DMS79 (cell line): ENCODE data around the gene B4GALNT2.
A peak's percentile ranks its signal among the peaks of the same experiment; 100 is the strongest.
"Not testable (repeated sequence)": the region's sequence is repeated elsewhere in the genome, so short reads cannot be mapped to it uniquely, and the experiment has no call there.

ENCODE experiments used
- DNase-seq: peaks from one replicate; lab custom pipeline; 2025; lab: John Stamatoyannopoulos, UW

B4GALNT2 gene

DNA sequence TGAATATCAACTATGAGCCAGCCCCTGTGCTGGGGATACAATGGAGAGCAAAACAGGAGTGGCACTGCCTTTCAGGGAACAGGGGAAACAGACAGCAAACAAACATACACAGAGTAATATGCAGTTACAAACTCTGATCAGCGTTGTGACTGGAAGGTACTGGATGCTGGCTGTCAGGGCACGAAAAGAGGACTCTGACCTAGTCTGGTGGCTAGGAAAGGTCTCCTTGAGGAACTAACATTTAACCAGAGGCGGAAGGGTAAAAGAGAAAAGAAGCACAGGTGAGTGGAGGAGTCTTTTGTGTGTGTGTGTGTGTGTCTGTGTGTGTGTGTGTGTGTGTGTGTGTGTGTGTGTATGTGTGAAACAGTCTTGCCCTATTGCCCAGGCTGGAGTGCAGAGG lies 12.4 kb upstream of the B4GALNT2 start:
- no peak for DNase-seq

DNA sequence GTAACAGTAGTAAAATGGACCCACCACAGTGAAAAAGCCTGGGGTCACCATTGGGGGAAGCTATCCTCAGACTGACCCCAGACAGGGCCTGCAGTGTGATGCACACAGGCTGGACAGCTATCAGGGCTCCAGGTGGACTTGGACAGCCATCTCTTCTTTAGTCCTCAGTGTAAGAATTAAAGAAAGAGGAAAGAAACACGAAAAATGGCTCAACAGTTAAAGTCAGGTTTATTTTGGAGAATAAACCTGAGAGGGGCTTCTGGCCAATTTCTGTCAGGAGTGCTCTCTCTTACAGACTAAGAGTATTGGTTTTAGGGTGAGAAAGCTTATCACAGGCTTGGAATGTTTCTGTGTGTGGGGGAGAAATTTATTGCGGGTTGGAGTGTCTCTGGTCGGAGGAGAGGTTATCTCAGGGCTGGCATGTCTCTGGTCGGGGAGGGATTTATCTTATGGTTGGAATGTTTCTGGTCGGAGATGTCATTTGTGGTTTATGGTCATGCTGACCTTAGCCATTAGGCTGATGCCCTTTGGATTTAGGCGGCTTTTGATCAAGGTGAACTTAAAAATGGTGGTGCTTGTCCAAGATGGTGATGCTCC lies 10.8 kb upstream of the B4GALNT2 start:
- no peak for DNase-seq

DNA sequence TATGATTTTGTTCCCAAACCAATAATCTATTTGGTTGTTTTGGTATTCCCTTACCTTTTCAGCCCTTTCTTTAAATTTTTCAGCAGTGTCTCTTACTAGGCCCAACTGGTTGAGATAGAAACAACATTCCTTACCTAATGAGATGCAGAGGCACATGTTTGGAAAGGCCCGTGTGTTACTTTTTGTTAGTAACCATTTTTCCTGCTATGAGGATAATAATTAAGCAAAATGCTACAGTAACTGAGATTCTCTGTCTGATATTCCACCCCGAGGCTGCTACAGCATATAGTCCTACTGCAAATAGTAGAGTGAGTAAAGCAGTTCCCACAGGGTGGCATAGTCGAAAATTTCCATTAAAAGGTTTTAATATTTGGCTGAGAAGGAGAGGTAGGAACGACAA lies 10.0 kb upstream of the B4GALNT2 start:
- DNase-seq: no peak

DNA sequence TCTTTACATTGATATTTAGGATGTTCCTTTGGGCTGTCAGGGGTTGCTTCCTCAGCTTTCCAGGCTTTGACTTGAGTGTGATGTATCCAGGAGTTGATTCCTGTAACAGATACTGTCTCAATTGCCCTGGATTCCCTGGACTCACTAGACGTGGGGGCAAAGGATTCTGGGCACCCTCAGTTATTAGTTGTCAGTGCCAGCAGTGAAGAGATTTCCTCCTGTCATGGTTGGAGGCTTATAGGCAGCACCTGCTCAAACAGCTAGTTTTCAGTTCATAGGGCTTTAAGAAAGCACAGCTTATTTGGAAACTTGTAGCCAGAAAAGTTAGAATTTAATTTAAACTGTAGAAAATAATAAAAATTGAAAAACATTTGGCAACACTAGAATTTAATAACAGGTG lies 9.5 kb upstream of the B4GALNT2 start:
- DNase-seq: no peak

DNA sequence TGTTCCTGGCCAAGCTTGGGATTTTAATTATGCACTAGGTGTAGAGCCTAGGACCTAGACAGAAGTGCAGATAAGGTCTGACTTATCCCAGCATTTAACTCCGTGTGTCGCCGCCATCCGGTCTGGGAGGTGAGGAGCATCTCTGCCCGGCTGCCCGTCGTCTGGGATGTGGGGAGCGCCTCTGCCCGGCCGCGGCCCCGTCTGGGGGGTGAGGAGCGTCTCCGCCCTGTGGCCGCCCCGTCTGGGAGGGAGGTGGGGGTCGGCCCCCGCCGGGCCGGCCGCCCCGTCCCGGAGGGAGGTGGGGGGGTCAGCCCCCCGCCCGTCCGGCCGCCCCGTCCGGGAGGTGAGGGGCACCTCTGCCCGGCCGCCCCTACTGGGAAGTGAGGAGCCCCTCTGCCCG lies 7.1 kb upstream of the B4GALNT2 start:
- no peak for DNase-seq

DNA sequence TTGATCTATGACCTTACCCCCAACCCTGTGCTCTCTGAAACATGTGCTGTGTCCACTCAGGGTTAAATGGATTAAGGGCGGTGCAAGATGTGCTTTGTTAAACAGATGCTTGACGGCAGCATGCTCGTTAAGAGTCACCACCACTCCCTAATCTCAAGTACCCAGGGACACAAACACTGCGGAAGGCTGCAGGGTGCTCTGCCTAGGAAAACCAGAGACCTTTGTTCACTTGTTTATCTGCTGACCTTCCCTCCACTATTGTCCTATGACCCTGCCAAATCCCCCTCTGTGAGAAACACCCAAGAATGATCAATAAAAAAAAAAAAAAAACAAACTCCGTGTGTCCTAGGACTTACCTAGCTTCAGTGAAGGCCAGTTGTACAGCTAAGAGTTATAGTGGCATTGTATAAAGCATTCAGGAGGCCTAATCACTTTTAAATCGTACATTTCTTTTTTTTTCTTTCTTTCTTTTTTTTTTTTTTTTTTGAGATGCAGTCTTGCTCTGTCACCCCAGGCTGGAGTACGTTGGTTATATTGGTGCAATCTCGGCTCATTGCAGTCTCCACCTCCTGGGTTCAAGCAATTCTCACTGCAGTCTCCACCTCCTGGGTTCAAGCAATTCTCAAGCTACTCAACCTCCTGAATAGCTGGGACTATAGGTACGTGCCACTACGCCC lies 6.2 kb upstream of the B4GALNT2 start:
- DNase-seq: not testable (repeated sequence)

DNA sequence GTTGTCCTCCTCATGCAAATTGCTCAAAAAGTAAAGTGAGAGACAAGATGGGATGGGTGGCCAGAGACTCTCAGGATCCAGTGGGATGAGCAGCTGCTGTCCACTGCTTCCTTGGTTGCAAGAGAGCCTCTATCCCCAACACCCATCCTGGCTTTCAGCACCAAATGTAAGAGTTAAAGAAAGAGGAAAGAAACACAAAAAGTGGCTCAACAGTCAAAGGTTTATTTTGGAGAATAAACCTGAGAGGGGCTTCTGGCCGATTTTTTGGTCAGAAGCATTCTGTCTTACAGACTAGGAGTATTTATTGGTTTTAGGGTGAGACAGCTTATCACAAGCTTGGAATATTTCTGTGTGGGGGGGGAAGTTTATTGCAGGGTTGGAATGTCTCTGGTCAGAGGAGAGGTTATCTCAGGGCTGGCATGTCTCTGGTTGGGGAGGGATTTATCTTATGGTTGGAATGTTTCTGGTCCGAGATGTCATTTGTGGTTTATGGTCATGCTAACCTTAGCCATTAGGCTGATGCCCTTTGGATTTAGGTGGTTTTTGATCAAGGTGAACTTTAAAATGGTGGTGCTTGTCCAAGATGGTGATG lies 3.1 kb upstream of the B4GALNT2 start:
- not testable (repeated sequence) for DNase-seq

DNA sequence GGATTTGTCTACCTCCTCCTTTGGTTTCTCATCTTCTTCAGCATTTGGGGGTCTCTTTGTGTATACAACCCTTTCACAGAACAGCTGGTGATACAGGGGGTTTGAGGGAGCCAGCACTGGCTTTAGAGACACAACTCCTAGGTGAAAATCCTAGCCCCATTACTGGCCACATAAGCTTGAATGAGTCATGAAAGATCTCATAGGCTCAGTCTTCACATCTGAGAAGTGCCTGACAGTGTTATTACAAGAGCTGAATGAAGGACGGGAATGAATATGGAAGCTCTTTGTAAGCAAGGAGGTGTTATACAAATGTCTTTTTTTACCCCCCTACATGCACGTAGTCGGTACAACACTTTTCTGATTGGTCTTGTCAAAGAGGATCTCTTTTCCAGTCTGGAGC lies 1.7 kb upstream of the B4GALNT2 start:
- DNase-seq: no peak

DNA sequence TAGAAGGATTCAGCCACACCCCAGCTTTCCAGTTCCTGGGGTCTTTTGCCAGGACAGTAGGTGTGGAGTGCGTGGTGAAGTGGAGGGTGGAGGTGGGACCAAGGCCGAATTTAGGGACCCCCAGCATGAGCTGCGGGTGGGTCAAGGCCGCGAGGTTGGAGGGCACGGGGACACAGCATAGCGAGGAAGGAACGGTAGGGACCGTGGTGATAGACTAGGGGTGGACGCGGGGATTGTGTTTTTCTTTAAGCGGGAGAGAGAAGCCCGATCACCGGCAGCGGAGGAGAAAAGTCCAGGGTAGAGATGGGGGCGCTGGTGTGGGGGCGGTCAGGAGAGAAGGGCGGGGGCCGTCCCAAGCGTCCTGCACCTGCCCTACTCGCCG lies 261 bp upstream of the B4GALNT2 start:
- DNase-seq: no peak

DNA sequence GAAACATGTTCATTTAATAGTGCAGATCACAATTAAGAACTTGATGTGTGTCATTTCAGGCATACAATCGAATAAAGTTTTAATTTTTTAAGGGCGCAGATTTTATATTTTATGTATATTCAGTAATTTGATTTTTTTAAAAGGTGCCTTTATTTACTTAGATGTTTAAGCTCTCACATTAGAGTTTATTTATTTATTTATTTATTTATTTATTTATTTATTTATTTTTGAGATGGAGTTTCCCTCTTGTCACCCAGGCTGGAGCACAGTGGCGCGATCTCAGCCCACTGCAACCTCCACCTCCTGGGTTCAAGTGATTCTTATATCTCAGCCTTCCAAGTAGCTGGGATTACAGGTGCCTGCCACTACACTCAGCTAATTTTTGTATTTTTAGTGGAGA lies 3.8 kb downstream of the B4GALNT2 start:
- DNase-seq: no peak

DNA sequence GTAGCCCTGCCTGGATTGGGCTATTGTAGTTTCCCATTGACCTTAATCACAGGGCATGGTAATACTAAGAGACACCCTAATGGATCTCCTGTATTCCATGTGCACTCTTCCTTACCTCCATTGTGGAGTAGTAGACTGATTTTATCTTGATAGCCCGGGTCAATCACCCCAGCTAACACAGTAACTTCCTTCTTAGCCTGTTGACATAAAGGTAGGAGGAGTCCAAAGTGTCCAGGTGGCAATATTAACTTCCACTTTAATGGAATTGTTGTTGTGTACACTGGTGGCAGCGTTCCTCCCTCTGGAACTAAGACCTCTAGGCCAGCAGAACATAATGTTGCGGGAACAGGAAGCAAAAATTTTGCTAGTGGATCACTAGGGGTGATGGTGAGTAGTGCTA lies 13.1 kb downstream of the B4GALNT2 start:
- not testable (repeated sequence) for DNase-seq

DNA sequence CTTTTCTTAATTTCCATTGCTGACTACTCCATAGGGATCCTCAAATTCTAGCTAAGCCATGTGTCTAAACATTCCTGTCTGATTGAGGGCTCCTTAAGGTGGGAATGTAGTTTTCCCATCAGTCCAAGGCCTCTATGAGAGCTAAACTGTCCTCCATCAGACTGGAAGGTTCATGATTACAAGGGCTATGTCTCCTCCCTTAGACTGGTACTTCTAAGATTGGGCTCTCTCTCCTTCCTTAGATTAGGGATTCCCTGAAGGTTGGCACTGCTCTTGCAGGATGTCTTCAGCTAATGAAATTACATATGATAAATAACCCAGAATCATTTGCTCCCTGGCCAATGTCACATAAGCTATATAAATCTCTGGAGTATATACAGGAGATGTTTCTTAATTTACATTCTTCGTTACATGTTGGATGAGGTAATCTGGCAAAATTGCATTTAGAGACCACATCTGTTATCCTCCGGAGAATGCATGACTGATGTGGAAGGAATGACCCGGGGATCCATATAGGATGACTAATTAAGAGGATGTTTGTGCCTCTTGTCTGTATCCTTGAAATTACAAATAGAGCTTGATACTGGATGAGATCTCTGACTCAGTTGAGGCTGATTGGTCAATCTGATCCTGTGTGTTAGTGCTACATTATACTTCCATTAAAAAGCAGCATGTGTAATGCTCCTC lies 14.2 kb downstream of the B4GALNT2 start:
- DNase-seq: no peak

DNA sequence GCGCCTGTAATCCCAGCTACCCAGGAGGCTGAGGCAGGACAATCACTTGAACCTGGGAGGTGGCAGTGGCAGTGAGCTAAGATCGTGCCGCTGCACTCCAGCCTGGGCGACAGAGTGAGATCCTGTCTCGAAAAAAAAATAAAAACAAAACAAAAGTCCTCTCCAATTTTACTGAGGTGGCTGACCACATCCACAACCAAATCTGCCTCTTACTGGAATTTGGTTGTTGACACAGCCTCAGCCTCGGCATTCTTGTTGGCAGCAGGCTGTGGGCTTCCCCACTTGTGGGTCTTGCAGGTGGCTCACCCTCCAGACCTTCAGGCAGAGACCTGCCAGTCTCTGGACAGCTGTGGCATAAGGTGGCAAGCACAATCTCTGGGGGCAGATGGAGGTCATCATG lies 15.6 kb downstream of the B4GALNT2 start:
- no peak for DNase-seq

DNA sequence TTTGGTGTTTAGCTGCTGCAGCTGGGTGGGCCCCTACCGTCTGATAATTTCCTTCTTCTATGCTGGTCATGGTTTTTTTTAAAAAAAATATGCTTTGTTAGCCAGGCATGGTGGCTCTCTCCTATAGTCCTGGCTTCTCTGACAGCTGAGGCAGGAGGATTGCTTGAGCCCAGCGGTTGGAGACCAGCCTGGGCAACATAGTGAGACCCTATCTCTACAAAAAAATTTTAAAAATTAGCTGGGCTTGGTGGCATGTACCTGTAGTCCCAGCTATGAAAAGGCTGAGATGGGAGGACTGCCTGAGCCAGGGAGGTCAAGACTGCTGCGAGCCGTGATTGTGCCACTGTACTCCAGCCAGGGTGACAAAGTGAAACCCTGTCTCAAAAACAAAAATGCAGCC lies 19.4 kb downstream of the B4GALNT2 start:
- DNase-seq: no peak

DNA sequence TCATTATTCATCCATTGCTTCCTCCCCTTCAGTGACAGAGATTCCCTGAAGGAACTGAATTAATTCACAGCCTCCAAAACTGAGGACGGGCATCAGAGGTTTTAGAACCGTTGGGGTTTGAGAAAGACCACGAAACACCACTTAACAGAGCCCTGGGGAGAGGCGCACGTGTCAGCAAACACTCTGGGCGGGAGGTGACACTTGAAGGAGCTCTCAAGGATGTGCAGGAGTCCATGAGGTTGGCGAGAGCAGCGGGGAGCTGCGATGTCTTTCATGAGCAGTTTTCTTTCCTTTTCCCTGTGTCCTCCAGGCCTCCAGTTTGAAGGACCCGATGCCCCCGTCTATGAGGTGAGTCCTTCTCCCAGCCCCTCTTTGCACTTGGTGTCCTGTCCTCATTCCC lies 23.7 kb downstream of the B4GALNT2 start:
- DNase-seq: peak; percentile 12

DNA sequence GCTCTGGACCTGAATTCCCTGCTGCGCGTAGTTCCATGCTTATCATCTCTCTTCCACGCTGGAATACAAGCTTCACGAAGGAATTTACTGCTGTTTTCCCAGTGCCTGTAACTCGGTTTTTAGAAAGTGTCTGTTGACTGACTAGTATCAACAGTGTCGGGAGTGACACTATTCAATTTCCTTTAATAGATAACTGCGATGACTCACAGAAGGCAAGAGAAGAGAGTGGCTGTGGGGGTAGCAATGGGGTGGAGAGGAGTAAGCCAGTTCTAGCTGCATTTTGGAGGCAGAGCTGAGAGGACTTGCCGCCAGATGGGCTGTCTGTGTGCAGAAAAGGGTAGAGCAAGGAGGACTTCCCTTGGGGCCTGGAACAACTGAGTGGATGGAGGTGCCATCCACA lies 25.2 kb downstream of the B4GALNT2 start:
- DNase-seq: no peak

DNA sequence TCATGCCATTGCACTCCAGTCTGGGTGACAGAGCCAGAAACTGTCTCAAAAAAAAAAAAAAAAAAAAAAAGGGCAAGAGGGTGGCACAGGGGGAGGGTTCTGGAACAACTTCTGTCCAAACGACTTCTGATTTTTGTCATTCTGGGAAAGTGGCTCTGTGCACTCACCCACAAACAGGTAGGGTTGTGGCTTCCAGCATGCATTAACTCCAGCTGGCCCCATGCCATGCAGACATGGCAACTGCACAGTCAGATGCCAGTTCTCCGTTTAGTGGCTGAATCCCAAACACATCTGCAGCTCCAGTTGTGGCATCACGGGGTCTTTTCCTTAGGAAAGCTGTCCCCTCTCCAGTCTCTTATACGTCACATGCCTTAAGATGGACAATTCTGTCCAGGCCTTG lies 30.3 kb downstream of the B4GALNT2 start:
- DNase-seq: no peak

DNA sequence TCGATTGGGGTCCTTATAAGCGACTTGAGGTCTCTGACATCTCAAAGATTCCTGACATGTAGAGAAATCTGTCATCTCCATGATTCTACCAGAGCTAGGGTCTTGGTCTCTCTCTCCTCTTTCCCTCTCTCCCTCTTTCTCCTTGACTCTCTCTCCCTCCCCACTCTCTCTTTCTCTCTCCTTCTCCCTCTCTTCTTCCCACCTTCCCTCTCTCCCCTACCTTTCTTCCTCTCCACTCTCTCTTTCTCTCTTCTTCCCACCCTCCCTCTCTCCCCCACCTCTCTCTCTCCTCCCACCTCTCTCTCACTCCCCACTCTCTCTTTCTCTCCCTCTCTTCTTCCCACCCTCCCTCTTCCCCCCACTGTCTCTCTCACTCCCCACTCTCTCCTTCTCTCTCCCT lies 32.6 kb downstream of the B4GALNT2 start:
- DNase-seq: no peak

DNA sequence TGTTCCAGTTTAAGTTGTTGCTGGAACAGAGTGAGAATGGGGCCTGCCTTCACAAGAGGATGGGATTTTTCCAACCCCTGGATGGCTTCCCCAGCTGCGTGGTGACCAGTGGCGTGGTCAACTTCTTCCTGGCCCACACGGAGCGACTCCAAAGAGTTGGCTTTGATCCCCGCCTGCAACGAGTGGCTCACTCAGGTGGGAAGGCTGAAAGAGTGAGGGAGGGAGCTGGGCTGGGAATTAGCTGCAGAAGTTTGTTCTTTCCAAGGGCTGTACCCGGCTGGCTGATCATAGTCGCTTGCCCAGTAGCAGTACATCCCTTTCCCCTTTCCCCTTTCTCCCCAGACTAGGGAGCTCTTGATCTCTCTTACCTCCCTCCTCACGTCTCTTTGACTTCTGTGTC lies 36.1 kb downstream of the B4GALNT2 start:
- DNase-seq: no peak

DNA sequence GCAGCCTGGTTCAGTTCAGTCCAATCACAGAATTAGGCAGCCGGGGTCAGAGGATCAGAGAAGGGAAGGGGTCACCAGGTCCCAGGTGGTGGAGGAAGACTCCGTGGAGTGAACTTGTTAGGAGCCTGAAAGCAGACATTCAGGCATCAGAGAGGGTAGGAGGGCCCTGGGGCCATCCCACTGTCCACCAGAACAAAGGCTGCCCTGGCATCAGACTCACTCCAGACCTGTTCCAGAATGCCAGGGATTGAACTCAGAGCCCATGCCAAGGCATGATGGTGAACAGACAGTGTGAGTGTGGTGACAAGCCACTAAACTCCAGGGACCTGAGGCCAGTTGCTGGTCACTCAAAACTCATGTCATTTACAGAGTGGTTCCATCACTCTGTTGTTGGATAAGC lies 37.6 kb downstream of the B4GALNT2 start:
- no peak for DNase-seq

DNA sequence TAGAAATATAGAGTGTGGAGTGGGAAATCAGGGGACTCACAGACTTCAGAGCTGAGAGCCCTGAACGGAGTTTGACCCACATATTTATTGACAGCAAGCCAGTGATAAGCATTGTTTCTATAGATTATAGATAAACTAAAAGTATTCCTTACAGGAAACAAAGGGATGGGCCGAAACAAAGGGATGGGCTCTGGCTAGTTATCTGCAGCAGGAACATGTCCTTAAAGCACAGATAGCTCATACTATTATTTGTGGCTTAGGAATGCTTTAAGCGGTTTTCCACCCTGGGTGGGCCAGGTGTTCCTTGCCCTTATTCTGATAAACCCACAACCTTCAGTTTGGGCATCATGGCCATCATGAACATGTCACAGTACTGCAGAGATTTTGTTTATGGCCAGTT lies 38.1 kb downstream of the B4GALNT2 start:
- DNase-seq: not testable (repeated sequence)

DNA sequence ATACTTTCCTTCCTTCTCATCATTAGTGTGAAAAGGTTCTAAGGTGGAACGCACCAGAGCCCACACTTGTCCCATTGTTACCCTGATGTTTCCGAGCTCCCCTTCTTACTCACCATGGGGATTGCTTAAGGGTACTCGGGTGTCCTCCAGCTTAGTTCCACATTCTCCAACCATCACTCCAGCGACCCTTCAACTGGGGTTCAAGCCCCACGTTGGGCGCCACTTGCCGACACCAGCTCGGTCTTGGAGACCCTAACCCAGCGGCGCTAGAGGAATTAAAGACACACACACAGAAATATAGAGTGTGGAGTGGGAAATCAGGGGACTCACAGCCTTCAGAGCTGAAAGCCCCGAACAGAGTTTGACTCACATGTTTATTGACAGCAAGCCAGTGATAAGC lies 43.4 kb downstream of the B4GALNT2 start:
- not testable (repeated sequence) for DNase-seq

DNA sequence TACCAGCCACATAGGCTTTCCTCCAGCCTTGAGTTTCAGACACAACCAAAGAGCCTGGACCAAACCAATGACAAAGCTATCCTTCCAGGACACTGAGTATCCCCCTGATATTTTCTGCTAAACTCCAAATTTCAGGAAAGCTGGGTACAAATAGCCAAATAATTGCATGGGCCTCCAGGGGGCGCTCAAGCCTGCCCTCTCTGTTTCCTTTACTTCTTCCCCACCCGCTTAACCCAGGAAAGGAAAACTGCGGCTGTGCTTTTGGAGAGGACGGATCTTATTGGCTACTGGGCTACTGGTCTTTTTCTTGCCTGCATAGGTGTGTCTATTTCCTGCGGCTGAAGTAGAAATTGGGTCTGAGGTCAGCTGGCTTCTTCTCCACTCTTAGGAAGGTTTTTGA lies 47.7 kb downstream of the B4GALNT2 start:
- no peak for DNase-seq
